Central memory CD8-positive, alpha-beta T cell (primary cell): ENCODE data around the gene TLR5.

ENCODE experiments used
- ATAC-seq: fragments of 150-1000 bp; cut with Tn5 transposase; replicated peaks from 2 replicates; pipeline ENCODE4 v1.10.0; 2022; ENCODE audit warnings: mild to moderate bottlenecking, moderate FRiP score, moderate number of reproducible peaks; ENCODE audit not compliant: poor library complexity, severe bottlenecking; ENCODE audit errors: extremely low read depth
- DNase-seq, 2 donors: peaks; one replicate each; pipeline ENCODE4 v3.0.0; 2021; ENCODE audit warnings: low spot score in 2 of 2
- H3K27ac Mint-ChIP-seq: one replicate; pipeline ENCODE4 v1.8.0; 2022; ENCODE audit warnings: low read depth, mild to moderate bottlenecking, moderate library complexity, mixed read lengths
- H3K27me3 Mint-ChIP-seq: one replicate; pipeline ENCODE4 v1.8.0; 2022; ENCODE audit warnings: mixed read lengths
- H3K36me3 Mint-ChIP-seq: one replicate; pipeline ENCODE4 v1.8.0; 2022; ENCODE audit warnings: mild to moderate bottlenecking, moderate library complexity, mixed read lengths; ENCODE audit not compliant: insufficient read depth
- H3K4me1 Mint-ChIP-seq: one replicate; pipeline ENCODE4 v1.8.0; 2022; ENCODE audit warnings: mixed read lengths
- H3K4me3 Mint-ChIP-seq: one replicate; pipeline ENCODE4 v1.8.0; 2022; ENCODE audit warnings: mild to moderate bottlenecking, moderate library complexity, mixed read lengths
- H3K9me3 Mint-ChIP-seq: one replicate; pipeline ENCODE4 v1.8.0; 2022; ENCODE audit warnings: mixed read lengths

Gene TLR5

DNA sequence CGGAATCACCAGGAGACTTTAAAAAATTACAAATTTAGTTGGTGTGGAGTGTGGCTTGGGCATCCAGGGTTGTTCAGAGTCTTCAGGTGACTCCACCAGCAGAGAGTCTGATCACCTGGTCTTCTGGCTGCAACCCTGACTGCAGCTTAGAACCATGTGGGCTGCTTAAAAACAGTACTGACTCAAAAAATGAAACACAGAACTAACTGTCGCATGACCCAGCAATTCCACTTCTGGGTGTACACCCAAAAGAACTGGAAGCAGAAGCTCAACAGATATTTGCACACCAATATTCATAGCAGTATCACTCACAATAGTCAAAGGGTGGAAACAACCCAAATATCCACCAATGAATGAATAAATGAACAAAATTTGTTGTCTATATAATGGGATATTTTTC is 17.3 kb downstream of the TLR5 start:
- Mint-ChIP-seq H3K36me3 (peaks cover 3% of the 10 kb centered on the region), H3K27ac (no peak overlapping the region)

DNA sequence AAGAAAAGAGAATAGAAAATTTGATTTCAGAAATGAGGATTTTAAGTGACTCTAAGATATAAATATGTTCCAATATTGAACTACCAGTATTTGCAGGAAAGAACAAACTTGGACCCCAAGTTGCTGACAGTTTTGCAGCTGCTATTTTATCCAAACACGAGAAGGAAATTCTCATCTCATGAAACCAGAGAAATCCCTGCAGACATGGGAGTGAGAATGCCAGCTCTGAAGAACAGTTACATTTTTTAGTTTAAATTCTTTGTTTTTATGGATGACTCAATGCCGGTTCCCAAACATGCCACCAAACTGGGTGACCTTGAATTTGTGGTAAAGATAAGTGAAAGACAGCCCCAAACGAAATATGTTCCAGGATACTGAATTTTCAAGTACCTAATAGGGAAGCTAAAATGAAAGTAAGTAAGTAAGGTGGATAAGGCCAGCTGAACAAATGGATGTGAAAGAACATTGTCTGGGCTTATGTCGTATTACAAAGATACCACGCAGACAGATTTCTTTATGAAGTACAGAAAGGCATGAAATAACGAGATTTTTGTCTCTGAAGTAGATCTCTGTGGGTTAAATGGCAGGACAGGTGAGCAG is 19.9 kb downstream of the TLR5 start:
- ATAC-seq, result no peak
- peaks cover 7% of the 10 kb centered on the region for H3K4me1 Mint-ChIP-seq
- no peak for DNase-seq
- peaks cover 3% of the 10 kb centered on the region for H3K36me3 Mint-ChIP-seq
- no peaks in the 10 kb centered on the region for H3K27me3 Mint-ChIP-seq
- no peak overlapping the region for H3K27ac Mint-ChIP-seq
- H3K9me3 Mint-ChIP-seq, result no peaks in the 10 kb centered on the region
- peak overlapping the region; percentile 67 for H3K4me3 Mint-ChIP-seq

More for the DNA sequence above, 17.3 kb downstream of the TLR5 start:
- peaks cover 20% of the 10 kb centered on the region for H3K4me1 Mint-ChIP-seq
- H3K4me3 Mint-ChIP-seq, result no peak overlapping the region
- no peak for DNase-seq
- H3K9me3 Mint-ChIP-seq, result no peaks in the 10 kb centered on the region
- H3K27me3 Mint-ChIP-seq, result peaks cover 20% of the 10 kb centered on the region
- ATAC-seq, result no peak

DNA sequence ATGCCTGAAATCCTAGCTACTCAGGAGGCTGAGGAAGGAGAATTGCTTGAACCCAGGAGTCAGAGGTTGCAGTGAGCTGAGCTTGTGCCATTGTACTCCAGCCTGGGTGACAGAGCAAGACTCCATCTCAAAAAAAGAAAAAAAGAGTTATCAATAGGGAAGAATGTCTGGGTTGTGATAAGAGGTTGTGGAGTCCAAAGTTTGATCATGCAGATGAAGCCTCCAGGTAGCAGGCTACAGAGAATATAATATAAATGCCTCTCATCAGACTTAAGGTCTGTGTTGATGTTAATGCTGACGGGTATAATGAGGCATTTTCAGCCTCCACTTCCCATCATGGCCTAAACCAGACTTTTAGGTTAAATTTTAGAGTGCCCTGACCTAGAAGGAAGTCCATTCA is 24.6 kb downstream of the TLR5 start:
- Mint-ChIP-seq H3K27me3 (no peaks in the 10 kb centered on the region), H3K4me1 (peaks cover 4% of the 10 kb centered on the region), H3K27ac (no peak overlapping the region), H3K4me3 (no peak overlapping the region), H3K9me3 (no peaks in the 10 kb centered on the region), H3K36me3 (peaks cover 1% of the 10 kb centered on the region)
- ATAC-seq (no peak), DNase-seq (no peak)

DNA sequence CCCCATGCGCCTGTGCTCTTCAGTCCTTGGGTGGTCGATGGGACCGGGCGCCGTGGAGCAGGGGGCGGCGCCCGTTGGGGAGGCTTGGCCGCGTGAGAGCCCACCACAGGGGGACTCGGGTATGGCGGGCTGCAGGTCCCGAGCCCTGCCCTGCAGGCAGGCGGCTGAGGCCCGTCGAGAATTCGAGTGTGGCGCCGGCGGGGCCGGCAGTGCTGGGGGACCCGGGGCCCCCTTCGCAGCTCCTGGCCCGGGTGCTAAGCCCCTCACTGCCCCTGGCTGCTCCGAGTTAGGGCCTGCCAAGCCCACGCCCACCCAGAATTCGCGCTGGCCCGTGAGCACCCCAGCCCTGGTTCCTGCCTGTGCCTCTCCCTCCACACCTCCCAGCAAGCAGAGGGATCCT is 26.1 kb downstream of the TLR5 start:
- no peaks in the 10 kb centered on the region for H3K4me1 Mint-ChIP-seq
- H3K27ac Mint-ChIP-seq, result no peak overlapping the region
- no peak for ATAC-seq
- no peak for DNase-seq
- H3K9me3 Mint-ChIP-seq, result no peaks in the 10 kb centered on the region
- H3K27me3 Mint-ChIP-seq, result peaks cover 9% of the 10 kb centered on the region
- H3K36me3 Mint-ChIP-seq, result no peaks in the 10 kb centered on the region
- H3K4me3 Mint-ChIP-seq, result no peak overlapping the region

DNA sequence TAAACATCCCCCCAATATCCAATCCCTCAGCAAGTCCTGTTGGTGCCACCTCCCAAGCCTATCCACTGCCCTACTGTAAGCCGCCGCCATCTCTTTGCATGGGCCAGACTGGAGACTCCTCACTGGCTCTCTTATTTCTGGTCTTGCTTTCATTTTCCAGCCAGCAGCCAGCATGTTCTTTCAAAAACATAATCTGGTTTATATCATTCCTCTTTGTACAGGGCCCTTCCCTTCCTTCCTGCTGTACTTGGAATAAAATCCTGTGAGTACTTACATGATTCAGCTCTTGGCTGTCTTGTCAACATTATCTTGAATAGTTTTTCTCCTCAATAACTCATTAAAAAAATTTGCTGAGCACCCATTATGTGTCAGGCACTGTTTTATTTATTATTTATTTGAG is 28.2 kb downstream of the TLR5 start:
- DNase-seq (no peak), ATAC-seq (no peak)
- H3K27ac Mint-ChIP-seq, result no peak overlapping the region
- H3K9me3 Mint-ChIP-seq, result no peaks in the 10 kb centered on the region
- no peaks in the 10 kb centered on the region for H3K36me3 Mint-ChIP-seq
- no peaks in the 10 kb centered on the region for H3K4me1 Mint-ChIP-seq
- peaks cover 18% of the 10 kb centered on the region for H3K27me3 Mint-ChIP-seq
- H3K4me3 Mint-ChIP-seq, result no peak overlapping the region

DNA sequence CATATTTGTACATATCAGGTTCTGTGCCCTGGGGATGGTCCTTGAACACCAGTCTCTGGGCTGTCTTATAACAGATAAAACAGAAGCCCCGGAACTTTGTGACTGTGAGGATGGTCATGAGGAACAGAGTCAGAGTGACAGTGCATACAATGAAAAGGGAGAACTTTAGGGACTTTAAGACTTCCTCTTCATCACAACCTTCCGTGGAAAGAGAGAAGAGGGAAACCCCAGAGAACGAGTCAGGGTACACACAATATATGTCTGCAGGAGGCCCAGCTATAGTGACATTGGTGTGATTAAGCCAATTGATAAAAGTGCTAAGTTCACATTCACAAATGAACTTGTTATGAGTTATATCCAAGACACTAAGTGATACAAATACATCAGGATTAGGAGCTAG is 32.1 kb downstream of the TLR5 start:
- H3K4me3 Mint-ChIP-seq, result no peak overlapping the region
- ATAC-seq, result no peak
- DNase-seq, result no peak
- no peaks in the 10 kb centered on the region for H3K36me3 Mint-ChIP-seq
- no peaks in the 10 kb centered on the region for H3K9me3 Mint-ChIP-seq
- no peaks in the 10 kb centered on the region for H3K4me1 Mint-ChIP-seq
- H3K27me3 Mint-ChIP-seq, result peaks cover 42% of the 10 kb centered on the region
- H3K27ac Mint-ChIP-seq, result no peak overlapping the region

DNA sequence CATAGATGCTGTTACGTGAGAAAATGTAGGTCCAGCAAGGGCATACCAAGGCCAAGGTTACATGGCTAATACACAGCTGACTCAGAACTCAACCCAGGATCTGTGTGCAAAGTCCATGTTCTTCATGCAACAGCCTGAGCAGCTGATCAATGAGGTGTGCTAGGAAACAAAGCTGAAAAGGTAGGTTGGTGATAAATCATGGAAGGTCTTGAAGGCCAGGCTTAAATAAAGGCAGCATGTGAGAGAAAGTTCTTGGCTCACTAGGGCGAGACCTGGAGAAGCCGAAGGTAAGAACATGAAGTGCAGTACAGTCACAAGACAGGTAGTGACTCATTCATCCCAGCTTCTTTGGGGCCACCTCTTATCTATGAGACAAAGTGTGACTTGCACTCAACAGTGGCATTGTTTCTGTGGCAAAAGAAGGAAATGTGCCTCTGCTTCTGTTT is 33.4 kb downstream of the TLR5 start:
- ATAC-seq (no peak), DNase-seq (no peak)
- peaks cover 50% of the 10 kb centered on the region for H3K27me3 Mint-ChIP-seq
- H3K9me3 Mint-ChIP-seq, result no peaks in the 10 kb centered on the region
- H3K36me3 Mint-ChIP-seq, result no peaks in the 10 kb centered on the region
- no peak overlapping the region for H3K27ac Mint-ChIP-seq
- H3K4me3 Mint-ChIP-seq, result no peak overlapping the region
- H3K4me1 Mint-ChIP-seq, result no peaks in the 10 kb centered on the region

DNA sequence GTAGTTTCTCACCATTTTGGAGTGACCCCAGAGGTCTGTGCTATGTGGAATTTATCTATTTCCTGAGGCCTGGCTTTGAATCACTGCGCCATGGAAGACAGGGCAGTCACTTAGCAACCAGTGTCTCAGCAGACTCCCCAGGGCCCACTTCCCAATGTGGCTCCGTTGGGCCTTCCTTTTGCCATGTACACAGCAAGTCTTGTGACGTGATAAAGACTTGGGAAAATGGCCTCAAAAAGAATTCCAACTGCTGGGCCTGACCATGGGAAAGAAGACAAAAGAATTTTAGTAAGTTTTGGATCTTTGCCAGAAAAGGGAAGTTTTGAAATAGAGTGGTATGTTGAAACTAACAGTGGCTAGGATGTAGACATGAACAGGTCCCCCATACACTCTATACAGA is 36.2 kb downstream of the TLR5 start:
- DNase-seq, result no peak
- ATAC-seq, result no peak
- no peaks in the 10 kb centered on the region for H3K4me1 Mint-ChIP-seq
- no peak overlapping the region for H3K4me3 Mint-ChIP-seq
- H3K9me3 Mint-ChIP-seq, result no peaks in the 10 kb centered on the region
- H3K27ac Mint-ChIP-seq, result no peak overlapping the region
- no peaks in the 10 kb centered on the region for H3K36me3 Mint-ChIP-seq
- H3K27me3 Mint-ChIP-seq, result peaks cover 53% of the 10 kb centered on the region

DNA sequence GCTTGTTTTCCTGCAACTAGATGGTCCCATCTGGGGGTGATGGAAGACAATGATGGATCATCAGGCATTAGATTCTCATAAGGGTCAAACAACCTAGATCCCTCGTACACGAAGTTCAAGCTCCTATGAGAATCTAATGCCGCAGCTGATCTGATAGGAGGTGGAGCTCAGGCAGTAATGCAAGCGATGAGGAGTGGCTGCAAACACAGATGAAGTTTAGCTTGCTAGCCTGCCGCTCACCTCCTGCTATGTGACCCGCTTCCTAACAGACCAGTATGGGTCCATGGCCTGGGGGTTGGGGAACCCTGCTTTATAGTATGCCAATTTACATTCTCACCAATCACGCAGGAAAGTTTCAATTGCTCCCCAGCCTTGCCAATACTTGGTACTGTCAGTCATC is 37.5 kb downstream of the TLR5 start:
- no peaks in the 10 kb centered on the region for H3K4me1 Mint-ChIP-seq
- no peaks in the 10 kb centered on the region for H3K36me3 Mint-ChIP-seq
- DNase-seq, result no peak
- no peak overlapping the region for H3K4me3 Mint-ChIP-seq
- H3K27ac Mint-ChIP-seq, result no peak overlapping the region
- H3K9me3 Mint-ChIP-seq, result no peaks in the 10 kb centered on the region
- no peak for ATAC-seq
- peaks cover 57% of the 10 kb centered on the region for H3K27me3 Mint-ChIP-seq

DNA sequence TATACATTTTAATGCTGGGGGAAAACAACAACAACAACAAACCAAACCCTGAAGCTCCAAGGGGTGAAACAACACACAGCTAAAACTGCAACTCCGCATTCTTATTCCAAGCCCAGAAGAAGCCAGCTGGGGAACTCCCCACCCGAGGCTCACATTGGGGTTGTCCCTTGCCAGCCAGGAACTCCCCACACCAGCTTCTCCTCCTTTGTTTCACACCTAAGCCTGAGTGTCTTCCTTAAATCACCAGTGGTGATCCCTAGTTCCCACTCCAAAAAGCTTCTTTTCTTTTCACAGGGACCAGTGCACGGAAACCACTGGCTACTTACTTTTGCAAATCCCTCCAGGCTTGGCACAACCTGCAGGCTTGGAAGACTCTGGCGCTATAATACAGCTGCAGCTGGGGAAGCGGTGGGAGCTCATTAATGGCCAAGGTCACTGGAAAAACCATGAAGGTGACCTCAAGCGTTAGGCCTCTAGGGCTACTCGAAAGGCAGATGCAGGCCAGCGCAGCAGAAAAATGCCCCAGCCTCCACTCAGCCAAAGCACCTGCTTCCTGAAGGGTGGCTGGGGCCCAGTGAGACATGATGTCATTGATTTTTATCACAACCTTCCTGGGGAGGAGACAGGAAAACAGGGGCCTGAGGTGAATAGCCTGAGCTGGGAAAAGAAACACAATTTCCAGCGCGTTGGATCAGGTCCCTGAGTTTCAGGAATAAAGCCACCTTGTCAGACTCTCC is 40.1 kb downstream of the TLR5 start:
- Mint-ChIP-seq H3K9me3 (peaks cover 6% of the 10 kb centered on the region), H3K36me3 (peaks cover 2% of the 10 kb centered on the region), H3K27ac (no peak overlapping the region), H3K27me3 (peaks cover 71% of the 10 kb centered on the region), H3K4me1 (no peaks in the 10 kb centered on the region), H3K4me3 (no peak overlapping the region)
- ATAC-seq (no peak), DNase-seq (no peak)

DNA sequence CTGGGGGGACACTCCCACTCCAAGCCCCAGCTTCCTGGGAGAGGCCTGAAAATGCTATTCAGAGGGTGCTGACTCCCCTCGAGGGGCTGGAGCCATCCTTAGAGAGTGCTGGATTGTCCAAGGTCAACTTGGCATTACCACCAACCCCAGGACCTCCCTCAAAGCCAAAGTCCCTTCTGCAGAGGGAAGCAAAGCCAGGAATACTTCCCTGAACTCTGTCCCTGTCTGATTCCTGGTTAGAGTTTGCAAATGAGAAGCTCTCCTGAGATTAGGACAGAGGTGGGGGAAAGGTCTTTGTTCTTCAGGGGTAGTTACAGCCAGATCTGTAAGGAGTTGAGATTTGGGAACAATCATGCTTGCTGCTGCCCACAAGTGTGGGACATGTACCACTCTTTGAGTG is 45.3 kb downstream of the TLR5 start:
- Mint-ChIP-seq H3K27ac (no peak overlapping the region), H3K4me1 (no peaks in the 10 kb centered on the region), H3K4me3 (no peak overlapping the region), H3K27me3 (peaks cover 59% of the 10 kb centered on the region), H3K9me3 (peaks cover 6% of the 10 kb centered on the region), H3K36me3 (peaks cover 2% of the 10 kb centered on the region)
- no peak for ATAC-seq
- no peak for DNase-seq

DNA sequence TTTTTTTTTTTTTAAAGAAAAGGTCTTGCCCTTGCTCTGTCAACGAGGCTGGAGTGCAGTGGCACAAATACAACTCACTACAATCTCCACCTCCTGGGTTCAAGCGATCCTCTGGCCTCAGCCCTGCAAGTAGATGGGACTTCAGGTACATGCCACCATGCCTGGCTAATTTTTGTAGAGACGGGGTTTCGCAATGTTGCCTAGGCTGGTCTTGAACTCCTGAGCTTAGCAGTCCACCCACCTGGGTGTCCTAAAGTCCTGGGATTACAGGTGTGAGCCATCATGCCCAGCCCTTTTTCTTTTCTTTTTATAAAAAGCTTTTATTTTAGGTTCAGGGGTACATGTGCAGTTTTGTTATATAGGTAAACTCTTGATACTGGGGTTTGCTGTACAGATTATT is 47.2 kb downstream of the TLR5 start:
- peaks cover 41% of the 10 kb centered on the region for H3K27me3 Mint-ChIP-seq
- H3K4me3 Mint-ChIP-seq, result no peak overlapping the region
- peaks cover 6% of the 10 kb centered on the region for H3K9me3 Mint-ChIP-seq
- DNase-seq (no peak), ATAC-seq (no peak)
- H3K27ac Mint-ChIP-seq, result no peak overlapping the region
- no peaks in the 10 kb centered on the region for H3K4me1 Mint-ChIP-seq
- H3K36me3 Mint-ChIP-seq, result peaks cover 2% of the 10 kb centered on the region

DNA sequence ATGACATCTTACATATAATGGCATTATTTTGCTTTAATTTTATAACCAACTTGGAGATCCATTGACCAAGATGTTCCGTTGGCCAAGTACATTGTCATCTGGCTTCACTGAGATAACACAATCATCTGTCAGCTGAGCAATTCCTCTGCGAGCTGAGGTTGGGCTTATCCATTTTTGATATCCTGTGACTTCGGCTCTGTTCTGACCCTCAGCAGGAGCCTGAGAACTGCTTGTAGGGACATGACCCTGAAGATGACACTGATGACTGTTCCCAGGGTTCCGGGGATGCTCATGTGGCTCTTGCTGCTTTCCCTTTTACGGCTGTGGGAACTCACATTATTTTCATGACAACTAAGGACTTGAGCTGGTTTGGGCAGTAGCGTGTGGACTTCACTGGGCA is 51.2 kb downstream of the TLR5 start:
- Mint-ChIP-seq H3K4me3 (no peak overlapping the region), H3K36me3 (no peaks in the 10 kb centered on the region), H3K4me1 (no peaks in the 10 kb centered on the region), H3K27me3 (peaks cover 19% of the 10 kb centered on the region), H3K27ac (no peak overlapping the region), H3K9me3 (no peaks in the 10 kb centered on the region)
- ATAC-seq (no peak), DNase-seq (no peak)
